GM19239 (cell line): ENCODE measurements around the gene CNOT4.
"Not testable (repeated sequence)": the region's sequence is repeated elsewhere in the genome, so short reads cannot be mapped to it uniquely, and the experiment has no call there.

Experiments
- DNase-seq: peaks from one replicate; pipeline ENCODE4 v3.0.0; 2011; ENCODE audit warnings: low spot score; ENCODE audit not compliant: insufficient read length
- FAIRE-seq: peaks from 2 replicates; lab custom pipeline; 2011; peaks lifted over from hg19 to GRCh38; lab: Jason Lieb, UNC

Gene CNOT4

DNA sequence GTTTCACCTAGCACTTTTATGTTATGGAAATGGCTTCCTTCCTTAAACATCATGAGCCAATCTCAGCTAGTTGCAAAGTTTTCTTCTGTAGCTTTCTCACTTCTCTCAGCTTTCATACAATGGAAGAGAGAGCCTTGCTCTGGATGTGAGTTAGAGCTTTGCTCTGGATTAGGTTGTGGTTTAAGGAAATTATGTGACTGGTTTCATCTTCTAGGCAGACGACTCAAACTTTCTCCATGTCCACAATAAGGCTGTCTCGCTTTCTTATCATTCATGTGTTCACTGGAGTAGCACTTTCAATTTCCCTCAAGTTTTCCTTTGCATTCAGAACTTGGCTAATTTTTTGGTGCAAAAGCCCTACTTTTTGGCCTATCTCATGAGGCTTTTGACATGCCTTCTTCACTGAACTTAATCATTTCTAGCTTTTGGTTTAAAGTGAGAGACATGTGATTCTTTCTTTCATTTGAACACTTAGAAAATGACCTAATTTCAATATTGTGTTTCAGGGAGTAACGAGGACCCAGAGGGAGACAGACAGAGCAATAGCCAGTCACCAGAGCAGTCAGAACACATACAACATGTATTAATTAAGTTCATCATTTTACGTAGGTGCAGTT lies 49.8 kb downstream of the CNOT4 start:
- FAIRE-seq = peak; percentile 90

DNA sequence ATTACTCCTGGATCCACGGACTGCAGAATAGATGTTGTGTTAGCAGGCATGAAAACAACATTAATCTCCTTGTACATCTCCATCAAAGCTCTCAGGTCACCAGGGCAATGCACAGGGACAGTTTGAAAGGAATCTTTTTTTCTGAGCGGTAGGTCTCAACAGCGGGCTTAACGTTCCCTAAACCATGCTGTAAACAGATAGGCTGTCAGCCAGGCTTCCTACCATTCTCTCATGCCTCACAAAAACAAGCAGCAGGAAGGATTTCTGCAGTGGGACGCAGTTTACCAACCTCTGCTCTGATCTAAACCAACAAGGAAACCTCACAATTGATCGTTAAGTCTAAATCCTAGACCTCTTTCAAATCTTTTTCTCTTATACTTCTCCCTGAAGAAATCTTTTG lies 50.8 kb downstream of the CNOT4 start:
- FAIRE-seq (no peak), DNase-seq (no peak)

More for the DNA sequence above, 49.8 kb downstream of the CNOT4 start:
- DNase-seq = no peak

DNA sequence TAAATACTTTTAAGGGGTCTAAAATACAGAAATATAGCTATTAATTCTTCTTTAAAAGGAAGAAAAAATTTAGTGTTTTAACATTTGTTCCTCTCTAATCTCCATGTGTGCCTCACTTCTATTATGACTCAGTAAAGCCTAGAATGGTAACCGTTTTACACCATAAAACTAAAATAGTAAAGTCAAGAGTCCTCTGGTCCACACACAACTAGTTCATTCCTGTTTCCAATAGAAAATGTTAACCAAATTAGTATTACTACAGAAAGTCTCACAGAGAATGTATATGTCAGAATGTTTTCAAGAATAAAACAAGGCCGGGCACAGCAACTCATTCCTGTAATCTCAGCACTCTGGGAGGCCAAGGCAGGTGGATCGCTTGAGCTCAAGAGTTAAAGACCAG lies 55.8 kb downstream of the CNOT4 start:
- no peak for FAIRE-seq

DNA sequence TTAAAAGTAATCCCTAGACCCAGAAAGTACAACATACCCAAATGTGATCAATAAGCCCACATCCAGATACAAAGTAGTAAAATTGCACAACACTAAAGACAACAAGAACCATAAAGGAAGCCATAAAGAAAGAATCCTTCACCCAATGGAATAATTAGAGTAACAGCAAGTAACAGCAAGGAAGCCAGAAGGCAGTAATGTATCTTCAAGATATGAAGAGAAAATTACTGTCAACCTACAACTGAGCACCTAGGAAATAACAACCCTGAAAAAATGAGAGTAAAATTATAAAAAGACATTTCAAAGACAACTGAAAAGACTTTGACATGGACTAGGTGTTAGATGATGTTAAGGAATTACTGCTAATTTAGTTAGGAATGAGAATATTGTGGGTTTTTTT lies 60.5 kb downstream of the CNOT4 start:
- no peak for FAIRE-seq

More for the DNA sequence above, 55.8 kb downstream of the CNOT4 start:
- no peak for DNase-seq

DNA sequence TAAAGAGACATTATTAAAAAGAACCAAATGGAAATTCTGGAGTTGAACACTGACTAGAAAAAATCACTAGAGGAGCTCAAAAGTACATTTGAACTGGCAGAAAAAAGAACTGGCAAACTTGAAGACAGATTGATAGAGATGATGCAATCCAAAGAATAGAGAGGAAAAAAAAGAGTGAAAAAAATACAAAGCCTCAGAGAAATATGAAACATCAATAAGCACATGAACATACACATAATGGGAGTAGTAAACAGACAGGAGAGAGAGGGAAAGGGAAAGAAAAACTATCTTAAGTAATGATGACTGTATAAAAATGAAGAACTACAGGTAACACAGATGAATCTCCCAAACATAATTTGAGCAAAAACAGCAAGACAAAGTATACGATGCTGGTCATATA lies 61.1 kb downstream of the CNOT4 start:
- FAIRE-seq = no peak
- DNase-seq = no peak

More for the DNA sequence above, 60.5 kb downstream of the CNOT4 start:
- DNase-seq = no peak

DNA sequence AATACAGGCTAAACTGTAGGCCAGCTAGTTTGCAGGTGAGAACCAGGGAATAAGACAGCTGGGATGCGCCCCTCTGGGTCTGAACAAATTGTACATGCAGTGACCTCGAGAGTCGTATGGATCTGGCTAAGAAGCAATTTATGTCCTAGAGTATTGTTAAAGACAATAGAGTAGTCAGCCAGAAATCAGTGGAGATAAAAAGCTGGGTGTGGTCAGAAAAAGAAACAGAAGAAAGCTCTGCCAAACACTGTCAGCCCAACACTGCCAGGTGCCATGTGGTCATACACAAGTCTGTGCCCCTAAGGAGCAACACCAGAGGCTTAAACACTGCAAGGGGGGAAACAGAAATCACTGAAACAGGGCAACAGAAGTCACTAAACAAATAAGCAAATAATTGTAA lies 62.2 kb downstream of the CNOT4 start:
- FAIRE-seq = no peak
- no peak for DNase-seq

DNA sequence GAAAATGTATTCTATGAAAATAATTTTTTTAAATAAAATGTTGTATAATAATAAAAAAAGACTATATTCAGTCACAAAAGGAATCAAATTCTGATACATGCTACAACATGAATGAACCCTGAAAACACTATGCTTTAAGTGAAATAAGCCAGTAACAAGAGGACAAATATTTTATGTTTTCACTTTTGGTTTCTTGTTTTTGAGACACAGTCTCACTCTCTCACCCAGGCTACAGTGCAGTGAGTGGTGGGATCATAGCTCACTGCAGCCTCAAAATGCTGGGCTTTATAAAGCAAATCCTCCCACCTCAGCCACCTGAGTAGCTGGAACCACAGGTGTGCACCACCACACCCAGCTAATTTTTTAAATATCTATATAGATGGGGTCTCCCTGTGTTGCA lies 64.2 kb downstream of the CNOT4 start:
- FAIRE-seq = no peak

DNA sequence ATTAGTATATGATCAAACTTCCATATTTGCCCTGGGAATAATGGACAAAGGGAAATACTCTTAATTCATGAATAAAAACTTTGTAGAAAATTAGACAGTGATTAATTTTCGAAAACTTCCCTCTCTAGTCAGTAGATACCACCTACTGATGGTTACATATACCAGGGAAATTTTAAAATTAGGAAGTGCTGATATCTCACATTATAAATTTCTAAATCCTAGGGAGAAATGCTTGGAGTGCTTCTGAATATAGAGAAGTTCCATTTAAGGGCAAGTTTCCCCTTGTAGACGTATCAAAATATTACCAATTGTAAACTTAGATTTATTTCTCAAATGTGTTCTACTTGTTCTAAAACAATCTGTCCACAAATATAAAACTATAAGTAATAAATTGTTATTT lies 64.6 kb downstream of the CNOT4 start:
- not testable (repeated sequence) for FAIRE-seq, DNase-seq

More for the DNA sequence above, 64.2 kb downstream of the CNOT4 start:
- DNase-seq = no peak

DNA sequence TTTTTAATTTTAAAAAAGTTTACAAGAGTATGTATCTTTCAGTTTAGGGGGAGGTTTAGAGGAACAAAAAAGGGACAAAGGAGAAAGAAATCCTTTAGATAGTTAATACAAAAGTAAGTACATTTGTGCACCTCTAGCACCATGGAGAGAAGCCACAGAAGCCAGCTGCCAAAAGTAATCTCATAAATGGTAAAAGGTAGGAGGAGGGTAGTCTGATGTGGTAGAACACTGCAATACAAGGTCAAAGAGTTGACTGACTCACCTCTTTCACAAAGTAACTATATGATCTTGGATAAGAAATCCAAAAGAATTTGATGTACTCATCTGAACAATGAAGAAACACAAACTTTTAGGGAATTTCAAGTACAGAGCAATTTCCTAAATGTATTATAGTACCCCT lies 68.1 kb downstream of the CNOT4 start:
- FAIRE-seq (no peak), DNase-seq (no peak)

DNA sequence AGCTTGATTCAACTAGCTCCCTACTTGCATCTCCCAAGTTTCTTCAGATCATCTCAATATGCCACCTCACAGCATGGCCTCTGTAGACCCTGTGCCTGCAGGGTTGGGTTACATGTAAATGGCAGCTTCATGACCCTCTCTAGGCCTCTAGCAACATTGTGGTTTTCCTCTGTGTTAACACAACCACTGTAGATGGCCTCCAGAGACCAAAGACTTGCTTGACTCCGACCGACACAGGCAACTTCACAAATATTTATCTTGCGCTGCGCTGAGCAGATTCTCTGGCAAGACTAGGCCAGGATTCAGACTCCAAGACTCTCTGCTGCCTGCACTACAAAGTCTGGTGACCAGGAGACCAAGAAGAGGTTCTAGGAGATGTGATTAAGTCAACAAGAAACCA lies 75.9 kb downstream of the CNOT4 start:
- FAIRE-seq (no peak), DNase-seq (no peak)

DNA sequence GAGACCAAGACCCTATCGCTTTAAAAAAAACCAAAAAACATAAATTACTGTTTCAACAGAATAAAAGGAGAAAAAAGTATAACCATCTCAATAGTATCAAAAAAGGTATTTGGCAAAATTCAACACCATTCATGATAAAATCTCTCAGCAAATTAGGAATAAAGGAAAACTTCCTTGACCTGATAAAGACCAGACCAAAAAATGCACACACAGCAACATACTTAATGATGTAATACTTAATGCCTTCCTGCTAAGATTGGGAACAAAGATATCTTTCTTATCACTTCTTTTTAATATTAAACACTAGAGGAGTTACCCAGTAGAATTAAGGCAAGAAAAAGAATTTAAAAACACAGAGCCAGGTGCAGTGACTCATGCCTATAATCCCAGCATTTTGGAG lies 79.3 kb downstream of the CNOT4 start:
- DNase-seq = no peak
- FAIRE-seq = no peak

DNA sequence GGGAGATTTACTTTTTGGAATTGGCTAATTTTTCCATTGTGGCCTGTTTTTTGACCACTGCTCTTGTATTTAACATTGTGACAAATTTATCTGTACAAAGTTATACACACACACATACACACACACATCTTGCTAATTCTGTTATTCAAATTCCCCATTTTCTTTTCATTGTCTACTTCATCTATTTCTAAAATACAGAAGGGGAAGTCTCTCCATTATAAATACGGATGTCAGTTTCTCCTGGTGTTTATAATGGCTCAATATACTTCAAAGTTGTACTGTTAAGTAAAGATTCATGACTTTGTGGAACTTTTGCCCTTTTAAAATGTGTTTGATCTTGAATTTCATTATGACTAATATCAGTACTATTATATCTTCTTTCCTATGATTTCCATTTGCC lies 81.0 kb downstream of the CNOT4 start:
- no peak for DNase-seq
- no peak for FAIRE-seq

DNA sequence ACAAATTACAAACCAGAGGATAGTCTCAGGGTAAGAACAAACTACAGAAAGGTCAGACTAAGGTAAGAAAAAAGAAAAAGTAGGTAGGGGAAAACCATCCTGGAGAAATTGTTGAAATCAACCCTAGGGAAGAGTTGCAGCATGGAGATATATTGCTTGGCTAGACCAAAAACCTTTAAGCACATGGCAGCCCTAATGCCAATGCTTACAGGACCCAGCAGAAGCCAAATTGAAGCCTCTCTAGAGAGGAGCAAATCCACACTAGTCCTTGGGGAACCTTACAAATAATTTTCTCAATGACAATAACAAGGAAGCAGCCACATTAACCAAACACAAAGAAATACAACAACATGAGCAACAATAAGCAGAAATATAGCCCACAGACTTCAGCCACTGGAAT lies 81.9 kb downstream of the CNOT4 start:
- FAIRE-seq = no peak

DNA sequence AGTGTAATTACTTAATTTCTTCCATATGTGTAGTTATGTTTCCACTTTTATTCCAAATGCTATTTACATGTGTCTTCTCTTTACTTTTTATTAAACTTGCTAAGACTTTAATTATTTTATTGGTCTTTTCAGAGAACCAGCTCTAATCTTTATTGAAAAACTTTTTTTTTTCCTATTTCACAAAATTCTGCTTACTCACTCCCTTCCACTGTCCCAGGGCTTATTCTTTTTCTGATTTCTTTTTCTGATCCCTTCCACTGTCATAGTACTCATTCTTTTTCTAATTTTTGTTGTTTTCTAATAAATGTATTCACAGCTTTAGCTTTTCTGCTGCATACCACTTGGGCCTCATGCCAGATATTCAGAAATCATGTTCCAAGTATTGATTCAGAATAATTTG lies 82.7 kb downstream of the CNOT4 start:
- DNase-seq (no peak), FAIRE-seq (no peak)

More for the DNA sequence above, 81.9 kb downstream of the CNOT4 start:
- DNase-seq = no peak

DNA sequence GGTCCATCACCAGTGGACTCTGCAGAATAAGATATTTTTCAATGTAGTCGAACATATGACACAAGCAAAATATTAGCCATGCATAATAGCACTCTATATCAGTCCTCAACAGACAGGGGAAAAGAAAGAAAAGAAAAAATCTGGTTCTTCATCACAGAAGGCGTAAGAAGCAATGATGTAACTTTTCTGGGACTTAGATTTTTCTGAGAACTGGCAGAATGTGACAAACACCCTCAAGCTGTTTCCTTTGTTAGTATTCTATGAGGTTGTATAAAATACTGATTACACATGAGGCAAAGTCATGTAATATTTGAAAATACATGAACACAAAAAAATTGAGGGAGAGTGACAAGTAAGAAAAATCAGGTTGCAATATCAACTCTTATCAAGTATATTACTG lies 84.9 kb downstream of the CNOT4 start:
- no peak for FAIRE-seq
- no peak for DNase-seq

DNA sequence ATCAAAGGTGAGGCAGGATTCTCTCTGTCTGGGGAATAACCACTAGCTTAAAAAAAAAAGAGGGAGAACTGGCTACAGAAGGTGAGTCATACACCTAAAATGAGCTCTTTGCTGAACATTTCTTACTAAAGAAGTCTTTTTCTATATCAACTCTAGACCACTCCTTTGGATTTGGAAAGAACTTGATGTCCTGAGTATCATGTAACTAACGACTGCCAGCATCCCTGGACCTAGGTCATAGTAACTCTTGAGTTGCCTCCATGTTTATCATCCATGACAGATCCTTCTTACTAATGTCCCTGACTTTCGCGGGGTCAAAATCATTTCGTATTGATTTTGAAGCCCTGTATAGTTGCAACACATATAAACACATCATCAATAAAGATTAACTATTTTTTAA lies 89.1 kb downstream of the CNOT4 start:
- FAIRE-seq (no peak), DNase-seq (no peak)

DNA sequence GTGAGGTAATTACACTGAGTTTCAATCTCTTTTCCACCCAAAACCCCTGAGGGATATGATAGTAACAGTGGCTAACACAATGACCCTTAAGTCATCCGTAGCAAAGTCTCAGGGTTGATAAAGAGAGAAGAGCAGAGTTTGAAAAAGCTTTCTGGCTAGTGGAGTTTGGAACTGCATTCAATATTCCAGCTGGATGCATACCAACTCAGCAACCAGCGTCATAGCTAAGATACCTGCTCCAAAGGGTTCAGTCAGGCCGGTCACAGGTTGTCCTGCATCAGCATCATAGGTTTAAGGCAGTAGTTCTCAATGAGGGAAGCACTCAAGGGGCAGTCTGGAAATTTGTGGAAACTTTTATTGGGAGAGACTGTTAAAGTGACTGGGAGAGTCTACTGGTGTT lies 93.5 kb downstream of the CNOT4 start:
- no peak for FAIRE-seq

DNA sequence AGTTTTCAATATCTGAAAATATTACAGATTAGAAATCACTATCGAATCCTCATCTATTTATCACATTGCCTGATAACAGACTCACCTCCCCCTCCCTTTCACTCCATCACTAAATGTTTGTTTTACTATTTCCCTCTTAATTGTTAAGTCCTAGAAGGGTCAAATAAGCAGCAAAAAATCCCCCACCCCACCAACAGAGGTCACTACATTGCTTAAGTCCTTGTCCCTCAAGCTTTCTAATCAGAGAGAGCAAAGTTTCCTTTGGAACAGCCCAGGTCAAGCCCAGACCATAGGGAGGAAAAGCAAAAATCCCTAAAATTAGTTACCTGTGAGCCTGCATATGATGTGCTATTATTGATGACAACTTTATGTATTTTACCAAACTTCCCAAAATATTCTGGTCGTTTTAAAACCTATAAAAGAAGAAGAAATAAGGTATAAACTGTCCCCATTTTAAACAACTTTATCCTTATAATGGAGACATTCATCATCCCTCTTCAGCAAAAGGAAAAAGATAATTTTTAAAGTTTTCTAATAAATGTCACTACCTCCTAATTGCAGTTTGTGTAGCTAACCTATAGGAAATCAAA lies 95.0 kb downstream of the CNOT4 start:
- DNase-seq (no peak), FAIRE-seq (peak; percentile 76)

More for the DNA sequence above, 93.5 kb downstream of the CNOT4 start:
- no peak for DNase-seq

DNA sequence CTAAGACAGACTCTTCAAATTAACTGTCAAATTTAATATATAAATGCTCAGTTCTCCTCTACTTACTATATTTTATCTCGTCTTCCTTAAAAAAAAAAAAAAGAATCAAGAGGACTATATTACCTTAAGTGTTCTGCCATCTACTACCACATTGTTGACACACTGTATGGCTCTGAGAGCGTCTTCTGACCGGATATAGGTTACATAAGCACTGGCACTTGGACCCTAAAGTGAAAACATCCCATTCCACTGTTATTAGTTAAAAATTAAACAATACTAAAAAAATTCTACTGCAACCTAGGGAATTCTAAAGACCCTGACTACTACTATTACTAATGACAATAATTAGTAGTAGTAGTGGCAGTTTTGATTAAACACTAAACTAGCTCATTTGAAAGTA lies 95.7 kb downstream of the CNOT4 start:
- no peak for DNase-seq
- no peak for FAIRE-seq

DNA sequence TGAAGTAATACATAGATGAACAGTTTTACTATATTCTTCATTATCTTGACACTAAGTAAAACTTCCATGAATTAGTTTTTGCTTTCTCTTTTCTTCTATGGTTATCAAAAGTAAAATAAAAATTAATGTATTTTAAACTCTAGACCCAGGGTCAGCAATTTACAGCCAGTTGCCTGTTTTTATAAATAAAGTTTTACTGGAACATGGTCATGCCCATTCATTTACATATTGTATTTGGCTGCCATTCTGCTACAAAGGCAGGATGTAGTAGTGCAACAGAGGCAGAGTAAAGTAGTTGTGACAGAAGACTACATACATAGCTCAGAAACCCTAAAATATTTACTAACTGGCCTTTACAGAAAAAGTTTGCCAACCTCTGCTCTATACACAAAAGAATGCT lies 98.8 kb downstream of the CNOT4 start:
- DNase-seq (no peak), FAIRE-seq (no peak)

DNA sequence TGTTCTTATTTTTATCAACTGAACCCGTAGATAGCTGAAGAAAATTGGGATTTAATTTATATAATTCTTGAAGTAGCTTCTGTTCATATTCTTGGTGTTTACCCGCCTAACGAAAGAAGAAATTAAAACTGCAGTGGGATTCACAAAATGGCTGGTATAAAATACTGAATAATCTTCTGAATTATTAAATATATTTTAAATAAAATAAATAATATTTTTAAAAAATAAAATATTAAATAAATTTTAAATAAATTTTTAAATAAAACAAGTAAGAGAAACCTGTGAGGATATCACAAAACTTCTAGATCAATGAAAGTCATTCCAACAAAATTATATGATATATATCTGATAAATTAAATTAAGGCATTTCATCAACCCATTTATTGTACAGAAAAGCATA lies 99.4 kb downstream of the CNOT4 start:
- FAIRE-seq = no peak
- no peak for DNase-seq

DNA sequence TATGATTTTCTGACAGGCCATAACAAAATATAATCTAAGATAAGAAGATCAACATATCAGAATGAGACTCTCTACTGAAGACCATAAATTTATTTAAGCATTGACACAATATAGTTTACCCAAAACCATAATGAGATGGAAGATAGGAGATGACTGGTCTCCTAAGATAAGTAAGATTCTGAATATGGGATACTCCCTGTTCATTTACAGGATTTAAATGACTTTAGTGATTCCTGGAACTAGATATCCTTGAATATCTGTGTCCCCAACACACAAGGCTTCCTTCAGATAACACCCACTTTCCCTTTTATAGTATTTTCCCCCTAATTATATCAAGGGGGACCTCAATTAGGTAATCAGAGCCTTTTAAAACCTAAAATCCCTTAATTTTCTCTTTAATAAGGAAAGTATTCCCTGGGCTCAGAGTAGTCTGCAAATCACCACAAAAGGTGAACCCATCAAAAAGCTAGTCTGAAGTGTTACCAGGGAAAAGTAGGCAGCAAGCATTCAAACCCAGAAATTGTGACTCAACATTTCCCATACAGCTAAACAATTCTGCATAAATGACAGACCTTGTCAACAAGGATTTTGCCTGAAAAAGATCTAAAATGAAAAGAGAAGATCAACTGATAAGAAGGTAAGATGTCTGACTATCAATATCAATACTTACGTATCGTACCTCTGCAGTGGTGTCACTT lies 99.9 kb downstream of the CNOT4 start:
- FAIRE-seq = peak; percentile 4
- no peak for DNase-seq
